ENCODE results near the gene KRTDAP. TPM values are rescaled to one million over a fixed set of nuclear protein-coding genes. Genes with fewer than 3 reads are reported as not detected.
A peak's percentile ranks its signal among the peaks of the same experiment; 100 is the strongest.

KRTDAP gene, protein sequence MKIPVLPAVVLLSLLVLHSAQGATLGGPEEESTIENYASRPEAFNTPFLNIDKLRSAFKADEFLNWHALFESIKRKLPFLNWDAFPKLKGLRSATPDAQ
- 0.89 TPM for total RNA-seq
- long read RNA-seq, result 0 reads

DNA sequence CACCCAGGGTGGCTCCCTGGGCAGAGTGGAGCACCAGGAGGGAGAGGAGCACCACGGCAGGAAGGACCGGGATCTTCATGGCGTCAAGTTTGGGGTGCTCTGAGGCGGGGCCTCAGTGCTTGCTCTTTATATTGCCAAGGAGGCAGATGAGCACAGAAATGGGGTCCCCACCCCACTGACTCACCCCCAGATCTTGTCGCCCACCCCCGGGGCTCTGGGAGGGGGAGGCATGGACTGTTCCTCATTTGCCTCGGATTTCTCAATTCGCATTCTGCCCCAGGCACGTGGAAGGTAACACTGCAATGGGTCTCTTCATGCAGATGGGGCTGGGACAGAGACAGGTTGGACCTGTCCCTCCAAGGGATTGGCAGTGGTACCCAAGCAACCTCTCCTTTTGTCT lies at the start of gene KRTDAP:
TSS of gene KRTDAP (minus strand) at position 101 of the 400 bp plus-strand sequence. CDS start at position 79, 22 bp downstream.
- intact Hi-C loops (cut with DNase I), result no loop called here
- TF ChIP-seq CTCF (IDR thresholded peaks at IDR 0.05), result no peak
- no peak for DNase-seq
- no peak for ATAC-seq
- no peaks in the 10 kb centered on the region for H3K36me3 ChIP-seq
- H3K27ac ChIP-seq, result no peak within 1 kb of the TSS
- peaks cover 4% of the 10 kb centered on the region for H3K4me1 ChIP-seq
- H3K27me3 ChIP-seq (ENCODE audit: low read depth), result peaks cover 10% of the 10 kb centered on the region
- H3K4me3 ChIP-seq, result no peak within 1 kb of the TSS
- H3K9me3 ChIP-seq, result no peaks in the 10 kb centered on the region

- no peak for ATAC-seq
- intact Hi-C loops (cut with DNase I), result no loop called here
- no peaks in the 10 kb centered on the region for H3K36me3 ChIP-seq
Observed at GRCh38 chr19:35539850-35540249, 49.6 kb upstream of the KRTDAP start.

GRCh38 chr19:35539314-35539713 lies 49.0 kb upstream of the KRTDAP start:
- Histone ChIP-seq H3K36me3 (no peaks in the 10 kb centered on the region), H3K9me3 (no peaks in the 10 kb centered on the region), H3K4me1 (peaks cover under 1% of the 10 kb centered on the region), H3K27me3 (ENCODE audit: low read depth) (peaks cover 3% of the 10 kb centered on the region), H3K27ac (no peak overlapping the region), H3K4me3 (no peak overlapping the region)
- intact Hi-C loops (cut with DNase I), result no loop called here
- no peak for TF ChIP-seq CTCF (IDR thresholded peaks at IDR 0.05)
- ATAC-seq, result no peak
- DNase-seq, result no peak

More at GRCh38 chr19:35539850-35540249, 49.6 kb upstream of the KRTDAP start:
- H3K4me1 ChIP-seq, result peaks cover 6% of the 10 kb centered on the region
- H3K27ac ChIP-seq, result no peak overlapping the region
- no peaks in the 10 kb centered on the region for H3K27me3 ChIP-seq (ENCODE audit: low read depth)
- DNase-seq, result no peak
- H3K4me3 ChIP-seq, result no peak overlapping the region
- no peak for TF ChIP-seq CTCF (IDR thresholded peaks at IDR 0.05)
- no peaks in the 10 kb centered on the region for H3K9me3 ChIP-seq

DNA sequence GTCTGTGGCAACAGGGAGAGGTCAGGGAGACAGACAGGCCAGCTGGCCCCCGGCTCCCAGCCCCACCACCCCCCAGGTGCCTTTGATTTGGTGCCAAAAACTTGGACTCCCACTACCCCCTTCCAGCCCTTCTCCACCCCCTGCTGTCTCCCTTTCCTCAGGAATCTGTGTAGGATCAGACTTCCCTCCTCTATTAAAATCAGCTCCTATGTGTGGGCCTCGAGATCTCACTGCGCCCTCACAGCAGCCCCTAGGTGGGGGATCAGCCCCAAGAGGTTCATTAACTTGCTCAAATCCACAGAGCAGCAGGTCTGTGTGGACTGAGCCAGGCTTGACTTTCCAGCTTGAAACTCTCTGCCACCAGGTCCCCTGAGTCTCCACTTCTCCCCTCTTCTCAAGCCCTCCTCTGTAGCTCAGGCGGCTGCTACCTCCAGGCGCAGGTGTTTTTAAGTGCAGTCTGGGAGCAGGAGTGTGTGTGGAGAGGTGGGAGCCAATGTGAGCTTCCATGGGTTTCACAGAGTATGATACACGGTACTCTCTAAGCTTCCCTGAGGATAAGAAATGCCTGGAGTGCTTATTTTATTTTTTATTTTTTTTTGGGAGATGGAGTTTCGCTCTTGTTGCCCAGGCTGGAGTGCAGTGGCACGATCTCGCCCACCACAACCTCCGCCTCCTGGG lies 44.7 kb upstream of the KRTDAP start:
- ATAC-seq, result no peak
- H3K9me3 ChIP-seq, result no peaks in the 10 kb centered on the region
- peaks cover 46% of the 10 kb centered on the region for H3K27me3 ChIP-seq (ENCODE audit: low read depth)
- peaks cover 10% of the 10 kb centered on the region for H3K4me1 ChIP-seq
- no peak for TF ChIP-seq CTCF (IDR thresholded peaks at IDR 0.05)
- H3K4me3 ChIP-seq, result no peak overlapping the region
- H3K36me3 ChIP-seq, result no peaks in the 10 kb centered on the region
- no peak for DNase-seq
- intact Hi-C loops (cut with DNase I), result no loop called here
- H3K27ac ChIP-seq, result no peak overlapping the region

DNA sequence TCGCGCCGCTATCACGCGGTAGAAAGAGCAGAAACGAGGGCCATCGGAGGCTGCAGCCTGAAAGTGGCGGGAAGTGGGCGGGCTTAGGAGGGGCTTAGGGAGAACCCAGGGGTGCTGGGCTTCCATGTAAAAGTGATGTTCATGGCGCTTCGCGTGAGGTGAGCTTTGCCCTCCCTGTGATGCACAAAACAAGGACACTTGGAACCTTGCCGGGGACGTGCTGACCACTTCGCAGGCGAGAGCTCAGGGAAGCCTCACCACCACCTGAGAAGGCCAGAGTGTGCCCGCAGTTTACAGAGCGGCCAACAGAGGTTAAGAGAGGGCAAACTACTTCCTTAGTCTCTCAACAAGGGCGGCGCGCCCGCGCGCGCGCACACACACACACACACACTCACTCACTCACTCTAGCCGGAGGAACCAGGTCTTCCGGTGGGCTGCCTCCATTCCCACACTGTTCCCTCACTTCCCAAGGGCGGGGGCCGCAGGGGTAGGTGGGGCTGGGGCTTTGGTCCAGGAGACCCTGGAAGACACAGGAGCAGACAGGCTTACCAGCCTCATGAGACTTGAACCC lies 43.6 kb upstream of the KRTDAP start:
- no peaks in the 10 kb centered on the region for H3K36me3 ChIP-seq
- peak; percentile 72 for DNase-seq
- H3K9me3 ChIP-seq, result no peaks in the 10 kb centered on the region
- no peak for TF ChIP-seq CTCF (IDR thresholded peaks at IDR 0.05)
- peaks cover 55% of the 10 kb centered on the region for H3K27me3 ChIP-seq (ENCODE audit: low read depth)
- intact Hi-C loops (cut with DNase I), result no loop called here
- no peak overlapping the region for H3K4me3 ChIP-seq
- H3K27ac ChIP-seq, result no peak overlapping the region
- ATAC-seq, result peak; percentile 78 to 85
- H3K4me1 ChIP-seq, result peaks cover 10% of the 10 kb centered on the region
